NCI-H1105 treated with DMSO at 0.1 percent for 48 hours (cell line): ENCODE data around the gene TMEM107.
A peak's percentile ranks its signal among the peaks of the same experiment; 100 is the strongest.

Experiments used
- DNase-seq: peaks from one replicate; lab custom pipeline; 2025; lab: John Stamatoyannopoulos, UW

TMEM107 gene

GRCh38 chr17:8162233-8162996 lies 13.8 kb downstream of the TMEM107 start, which contains the start of gene VAMP2:
Gene VAMP2, minus strand, starts transcription at chr17:8162948. Its CDS starts 69 bp downstream, at chr17:8162879.
- DNase-seq, result peak; percentile 69

GRCh38 chr17:8161289-8162232 lies 14.6 kb downstream of the TMEM107 start:
- no peak for DNase-seq

- DNase-seq, result no peak
Measured at GRCh38 chr17:8160741-8161221, 15.4 kb downstream of the TMEM107 start.

- DNase-seq, result no peak
Measured at GRCh38 chr17:8160224-8160577, 16.0 kb downstream of the TMEM107 start.

- DNase-seq, result no peak
Measured at GRCh38 chr17:8159459-8160223, 16.5 kb downstream of the TMEM107 start.

GRCh38 chr17:8159032-8159400 lies 17.2 kb downstream of the TMEM107 start:
- no peak for DNase-seq

- DNase-seq, result peak; percentile 73
Measured at GRCh38 chr17:8158267-8159031, 17.7 kb downstream of the TMEM107 start.

GRCh38 chr17:8156246-8156992 lies 19.8 kb downstream of the TMEM107 start:
- DNase-seq, result peak; percentile 100

GRCh38 chr17:8155996-8156245 lies 20.3 kb downstream of the TMEM107 start:
- DNase-seq, result no peak

- DNase-seq, result no peak
Measured at GRCh38 chr17:8155231-8155995, 20.8 kb downstream of the TMEM107 start.

GRCh38 chr17:8154608-8155155 lies 21.5 kb downstream of the TMEM107 start:
- DNase-seq, result no peak

GRCh38 chr17:8153957-8154607 lies 22.1 kb downstream of the TMEM107 start:
- DNase-seq, result peak; percentile 67

- no peak for DNase-seq
Measured at GRCh38 chr17:8153525-8153956, 22.6 kb downstream of the TMEM107 start.

GRCh38 chr17:8153031-8153451 lies 23.1 kb downstream of the TMEM107 start:
- no peak for DNase-seq

- peak; percentile 82 for DNase-seq
Measured at GRCh38 chr17:8152112-8152775, 23.9 kb downstream of the TMEM107 start, which contains the start of gene PER1. Gene PER1, minus strand, starts transcription at chr17:8152404. Its CDS starts 1,698 bp downstream, at chr17:8150706.

GRCh38 chr17:8151641-8152111 lies 24.5 kb downstream of the TMEM107 start:
- peak; percentile 34 for DNase-seq

- DNase-seq, result peak; percentile 87
Measured at GRCh38 chr17:8151120-8151640, 25.0 kb downstream of the TMEM107 start.
